Measurements from ENCODE around the gene CDC42BPB.
A peak's percentile ranks its signal among the peaks of the same experiment; 100 is the strongest.

DNA sequence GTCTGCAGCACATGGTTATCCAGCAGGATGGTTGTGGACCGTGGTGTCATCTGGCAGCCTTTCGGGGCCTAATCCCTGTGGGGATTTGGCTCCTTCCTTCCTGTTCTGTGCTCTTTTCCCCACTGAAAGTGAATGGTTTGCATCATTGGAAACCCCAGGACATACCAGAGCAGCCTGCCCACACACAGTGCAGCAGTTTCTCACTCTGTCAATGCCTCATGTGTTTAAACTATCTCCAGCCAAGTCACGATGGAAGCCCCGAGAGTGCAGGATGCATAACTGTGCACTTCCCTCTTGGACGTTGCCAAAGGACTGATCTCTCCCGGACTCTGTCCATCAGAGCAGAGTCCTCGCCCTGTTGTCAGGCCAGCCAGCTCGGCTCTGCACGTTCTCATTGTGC is 163.9 kb downstream of the CDC42BPB start:
- TF ChIP-seq, protein P1, sequence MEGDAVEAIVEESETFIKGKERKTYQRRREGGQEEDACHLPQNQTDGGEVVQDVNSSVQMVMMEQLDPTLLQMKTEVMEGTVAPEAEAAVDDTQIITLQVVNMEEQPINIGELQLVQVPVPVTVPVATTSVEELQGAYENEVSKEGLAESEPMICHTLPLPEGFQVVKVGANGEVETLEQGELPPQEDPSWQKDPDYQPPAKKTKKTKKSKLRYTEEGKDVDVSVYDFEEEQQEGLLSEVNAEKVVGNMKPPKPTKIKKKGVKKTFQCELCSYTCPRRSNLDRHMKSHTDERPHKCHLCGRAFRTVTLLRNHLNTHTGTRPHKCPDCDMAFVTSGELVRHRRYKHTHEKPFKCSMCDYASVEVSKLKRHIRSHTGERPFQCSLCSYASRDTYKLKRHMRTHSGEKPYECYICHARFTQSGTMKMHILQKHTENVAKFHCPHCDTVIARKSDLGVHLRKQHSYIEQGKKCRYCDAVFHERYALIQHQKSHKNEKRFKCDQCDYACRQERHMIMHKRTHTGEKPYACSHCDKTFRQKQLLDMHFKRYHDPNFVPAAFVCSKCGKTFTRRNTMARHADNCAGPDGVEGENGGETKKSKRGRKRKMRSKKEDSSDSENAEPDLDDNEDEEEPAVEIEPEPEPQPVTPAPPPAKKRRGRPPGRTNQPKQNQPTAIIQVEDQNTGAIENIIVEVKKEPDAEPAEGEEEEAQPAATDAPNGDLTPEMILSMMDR (IDR thresholded peaks at IDR 0.05), result no peak
- peak in 1 of 2 donors; percentile 33 for TF ChIP-seq POLR2AphosphoS5 (IDR thresholded peaks at IDR 0.05; ENCODE audit: insufficient read depth in 1 of 2, low read depth in 1 of 2)
- TF ChIP-seq POLR2A (IDR thresholded peaks at IDR 0.05), result no peak

Measured in vagina (tissue), 2 donors.